HepG2 (cell line): ENCODE measurements around the gene STEAP3. TPM values are rescaled to one million over a fixed set of nuclear protein-coding genes. Genes with fewer than 3 reads are reported as not detected.

ENCODE experiments used
- ATAC-seq: fragments of 200-7000 bp; cut with Tn5 transposase; 3 replicates; pipeline ENCODE4 v1.9.1; 2020; ENCODE audit warnings: mild to moderate bottlenecking, moderate library complexity
- BruUV-seq: library from RNA; stranded (reverse); fragments of 400-500 nt; replicated peaks from 2 replicates; lab custom pipeline; 2021; lab: Mats Ljungman, UMichigan
- CTCF ChIA-PET: fragments of 300-600 bp; formaldehyde crosslinking; extraction: SDS; loops from one replicate; lab custom pipeline; 2021; ENCODE audit warnings: low total read pairs, inconsistent platforms, low intra/inter-chr PET ratio; lab: Yijun Ruan, JAX
- POLR2A ChIA-PET: fragments of 350-600 bp; sonication (Branson Sonifier 250); formaldehyde crosslinking; loops from one replicate; lab custom pipeline; 2020; ENCODE audit warnings: antibody characterized with exemption, inconsistent platforms; lab: Yijun Ruan, JAX
- DNase-seq: peaks from one replicate; pipeline ENCODE4 v3.0.0-alpha.2; 2015; ENCODE audit warnings: low spot score
- FAIRE-seq: peaks from 3 replicates; lab custom pipeline; 2011; peaks lifted over from hg19 to GRCh38; lab: Jason Lieb, UNC
- H2AFZ ChIP-seq: one replicate; pipeline ENCODE4 v1.6.1; 2011; ENCODE audit warnings: low read length, inconsistent platforms
- H3K27ac ChIP-seq: fragments of 300-600 bp; 3 replicates; pipeline ENCODE4 v1.8.0; 2011; ENCODE audit warnings: mixed run types, mild to moderate bottlenecking, mixed read lengths, low read length, inconsistent platforms; ENCODE audit not compliant: insufficient read depth; ENCODE audit errors: extremely low read length
- H3K27me3 ChIP-seq, 2 experiments: fragments of 200-600 bp in 1 of 2; 2 replicates in 1 of 2; 3 replicates in 1 of 2; pipeline versions ENCODE4 v1.6.0 to v1.8.0; 2011; ENCODE audit warnings: low read length in 2 of 2, mild to moderate bottlenecking in 2 of 2, moderate library complexity in 2 of 2, inconsistent platforms in 1 of 2; ENCODE audit not compliant: insufficient read depth in 2 of 2, control insufficient read depth in 1 of 2
- H3K36me3 ChIP-seq, 2 experiments: fragments of 200-600 bp in 1 of 2; replicated peaks in 1 of 2; 2 replicates in 1 of 2; 3 replicates in 1 of 2; pipeline versions ENCODE4 v1.5.1 to v1.8.0; 2011; ENCODE audit warnings: low read length in 2 of 2, inconsistent platforms in 1 of 2; ENCODE audit not compliant: insufficient read depth in 2 of 2, control insufficient read depth in 1 of 2
- H3K4me1 ChIP-seq: 2 replicates; pipeline ENCODE4 v1.5.1; 2012; ENCODE audit warnings: low read length, inconsistent platforms; ENCODE audit not compliant: insufficient read depth
- H3K4me2 ChIP-seq: 2 replicates; pipeline ENCODE4 v1.6.0; 2011; ENCODE audit warnings: low read depth, low read length, inconsistent platforms
- H3K4me3 ChIP-seq, 3 experiments: fragments of 200-600 bp in 1 of 3; sonication (generic), shearing (Covaris generic) in 1 of 3; replicated peaks in 1 of 3; 2 replicates each; pipeline ENCODE4 v1.5.1; 2011 to 2016; ENCODE audit warnings: low read length in 3 of 3, inconsistent platforms in 2 of 3, low read depth in 2 of 3, mild to moderate bottlenecking in 2 of 3, control low read depth in 1 of 3, mixed read lengths in 1 of 3; ENCODE audit not compliant: insufficient read depth in 1 of 3
- H3K79me2 ChIP-seq: one replicate; pipeline ENCODE4 v1.6.1; 2011; ENCODE audit warnings: low read length, inconsistent platforms; ENCODE audit not compliant: insufficient read depth
- H3K9ac ChIP-seq: 2 replicates; pipeline ENCODE4 v1.6.0; 2011; ENCODE audit warnings: mild to moderate bottlenecking, low read depth, low read length, inconsistent platforms; ENCODE audit not compliant: insufficient read depth
- H3K9me3 ChIP-seq: 2 replicates; pipeline ENCODE4 v1.5.1; 2012; ENCODE audit warnings: mild to moderate bottlenecking, low read length
- H4K20me1 ChIP-seq: 2 replicates; pipeline ENCODE4 v1.6.0; 2011; ENCODE audit warnings: inconsistent platforms, mild to moderate bottlenecking, low read length, moderate library complexity; ENCODE audit not compliant: insufficient read depth
- ATF2 ChIP-seq: sonication (generic); formaldehyde crosslinking; IDR thresholded peaks from 2 replicates; pipeline ENCODE4 v1.4.0; 2020; ENCODE audit warnings: missing genetic modification reagents
- ATF4 ChIP-seq, 2 experiments: fragments of 450-650 bp in 1 of 2; sonication (generic) in 1 of 2; formaldehyde crosslinking; IDR thresholded peaks; 2 replicates each; pipeline versions ENCODE4 v1.5.0 to v1.8.0; 2020 to 2022; ENCODE audit warnings: mild to moderate bottlenecking in 1 of 2, missing genetic modification reagents in 1 of 2
- ATF7-NPFF ChIP-seq: sonication (generic); formaldehyde crosslinking; IDR thresholded peaks from 2 replicates; pipeline ENCODE4 v1.8.1; 2023; ENCODE audit warnings: mild to moderate bottlenecking, low read depth, missing genetic modification reagents, moderate library complexity
- BORCS8-MEF2B ChIP-seq: sonication (generic); formaldehyde crosslinking; IDR thresholded peaks from 2 replicates; pipeline ENCODE4 v1.8.0; 2022; ENCODE audit warnings: mild to moderate bottlenecking, missing genetic modification reagents
- E2F2 ChIP-seq: sonication (generic); formaldehyde crosslinking; IDR thresholded peaks from 2 replicates; pipeline ENCODE4 v1.4.0; 2020; ENCODE audit warnings: missing genetic modification reagents, borderline replicate concordance
- FOSL1 ChIP-seq: sonication (generic); formaldehyde crosslinking; IDR thresholded peaks from 2 replicates; pipeline ENCODE4 v1.9.0; 2021; ENCODE audit warnings: missing genetic modification reagents, borderline replicate concordance
- KAT8 ChIP-seq: IDR thresholded peaks from 2 replicates; pipeline ENCODE4 v1.6.1; 2016; ENCODE audit warnings: missing genetic modification reagents, missing compliant biosample characterization
- NFKB2 ChIP-seq: sonication (generic); formaldehyde crosslinking; IDR thresholded peaks from 2 replicates; pipeline ENCODE4 v1.4.0; 2020; ENCODE audit warnings: missing genetic modification reagents, borderline replicate concordance
- NFYB ChIP-seq: sonication (generic); formaldehyde crosslinking; IDR thresholded peaks from 2 replicates; pipeline ENCODE4 v1.4.0; 2020; ENCODE audit warnings: missing genetic modification reagents
- SOX6 ChIP-seq, 2 experiments: fragments of 450-650 bp in 1 of 2; sonication (generic) in 1 of 2; formaldehyde crosslinking in 1 of 2; IDR thresholded peaks; 2 replicates each; pipeline versions ENCODE4 v1.4.0 to v1.6.1; 2017 to 2020; ENCODE audit warnings: antibody characterized with exemption in 1 of 2, mild to moderate bottlenecking in 1 of 2, missing genetic modification reagents in 1 of 2
- SP4 ChIP-seq: sonication (generic); formaldehyde crosslinking; IDR thresholded peaks from 2 replicates; pipeline ENCODE4 v1.8.1; 2023; ENCODE audit warnings: mild to moderate bottlenecking, missing genetic modification reagents
- TFAP4 ChIP-seq: sonication (generic); IDR thresholded peaks from 2 replicates; pipeline ENCODE4 v1.6.1; 2016; ENCODE audit warnings: low read depth, borderline replicate concordance
- ZNF362 ChIP-seq: sonication (generic); formaldehyde crosslinking; IDR thresholded peaks from 2 replicates; pipeline ENCODE4 v1.4.0; 2020; ENCODE audit warnings: missing genetic modification reagents, mild to moderate bottlenecking, borderline replicate concordance
- ZNF580 ChIP-seq: IDR thresholded peaks from 2 replicates; pipeline ENCODE4 v1.6.1; 2016; ENCODE audit warnings: low read depth, borderline replicate concordance
- ZNF766 ChIP-seq: sonication (generic); formaldehyde crosslinking; IDR thresholded peaks from 2 replicates; pipeline ENCODE4 v1.5.0; 2020; ENCODE audit warnings: missing genetic modification reagents, borderline replicate concordance
- WGBS: methylation state at CpG from one replicate; pipeline ENCODE4 v1.1.6; 2017; ENCODE audit warnings: low lambda C conversion rate; 5-methylcytosine and 5-hydroxymethylcytosine counted together
- in situ Hi-C: cut with HindIII; loops from 2 replicates; pipeline ENCODE4 v1.10.0; 2017; ENCODE audit warnings: low pct_unique_long_range_greater_than_20kb; ENCODE audit not compliant: extremely low pct_ligation_motif_present
- intact Hi-C: fragments of 100-400 bp; cut with micrococcal nuclease; formaldehyde crosslinking; loops from one replicate; pipeline ENCODE4 v1.10.0; 2022; ENCODE audit not compliant: unreplicated experiment
- polyA plus RNA-seq, 8 experiments: library from polyadenylated mRNA; depleted of rRNA in 3 of 8; stranded (reverse) in 7 of 8; unstranded in 1 of 8; fragments of >200 nt; fragmentation: Illumina TruSeq in 4 of 8; extraction: Trizol in 4 of 8; gene quantifications; 2 replicates each; pipeline versions ENCODE4 v1.2.1 to v1.2.3, GENCODE V29; 2011 to 2016; ENCODE audit warnings: low read depth in 4 of 8, missing spikeins in 1 of 8, mixed read lengths in 1 of 8; ENCODE audit not compliant: insufficient read depth in 1 of 8
- total RNA-seq, 5 experiments: library from RNA; depleted of rRNA; stranded (reverse); fragments of >200 nt; fragmentation: Illumina TruSeq; extraction: Trizol; gene quantifications; 2 replicates each; pipeline ENCODE4 v1.2.3, GENCODE V29; 2016; ENCODE audit warnings: low read depth in 1 of 5

The STEAP3 gene
- total and polyA plus RNA-seq, 2 of the 13 experiments (the other 11 are each of a cell fraction or from before 2014, with no cell fraction given), result 7.3 to 21.1 TPM

- CTCF ChIA-PET, result interaction anchor here (1.1 to 2.2 kb wide), 2 partner anchors 46 to 73 kb away, joined by 7 to 17 read pairs; no protein-coding TSS in a partner anchor
- no peak overlapping the region for H2AFZ ChIP-seq
- TF ChIP-seq FOSL1 (CRISPR knock-in tag) (no peak), NFYB (CRISPR knock-in tag) (no peak), ATF7-NPFF (0 out of 2 replicates have a peak, but pooled peaks have one; percentile 22), ZNF766 (no peak), SP4 (CRISPR knock-in tag) (peak; percentile 63; the same call in 1 of the 2 replicates), SOX6 (IDR thresholded peaks at IDR 0.05) (no peak), SOX6 (CRISPR knock-in tag; IDR thresholded peaks at IDR 0.05) (peak; percentile 25; the same call in 1 of the 2 replicates), TFAP4 (peak; percentile 40; the same call in 1 of the 2 replicates), ATF2 (CRISPR knock-in tag) (peak; percentile 18; the same call in 1 of the 2 replicates), KAT8 (CRISPR knock-in tag) (0 out of 2 replicates have a peak, but pooled peaks have one; percentile 21), NFKB2 (CRISPR knock-in tag) (peak; percentile 51; the same call in 1 of the 2 replicates), E2F2 (CRISPR knock-in tag) (no peak), ZNF362 (CRISPR knock-in tag) (no peak), ATF4 (CRISPR knock-in tag; IDR thresholded peaks at IDR 0.05) (peak in 1 of 2 experiments; percentile 38; a peak in 1 of 4 replicates), ZNF580 (CRISPR knock-in tag) (0 out of 2 replicates have a peak, but pooled peaks have one; percentile 5), BORCS8-MEF2B (CRISPR knock-in tag) (0 out of 2 replicates have a peak, but pooled peaks have one; percentile 44)
Measured at GRCh38 chr2:119218478-119219064, 5.1 kb upstream of the STEAP3 start.

More at GRCh38 chr2:119218478-119219064, 5.1 kb upstream of the STEAP3 start:
- POLR2A ChIA-PET, result no interaction called here
- Histone ChIP-seq H3K4me3 (peak overlapping the region in 1 of 3 experiments; percentile 17; a peak in 1 of 6 replicates), H3K4me1 (peaks cover 52% of the 10 kb centered on the region), H3K79me2 (no peaks in the 10 kb centered on the region), H3K9ac (no peak overlapping the region), H3K9me3 (no peaks in the 10 kb centered on the region), H3K36me3 (no peaks in the 10 kb centered on the region), H3K4me2 (peak overlapping the region; percentile 26), H3K27ac (no peak overlapping the region), H4K20me1 (no peaks in the 10 kb centered on the region), H3K27me3 (0 out of 5 replicates have a peak, but pooled peaks cover 0 to 4% of the 10 kb centered on the region in 2 experiments)
- 33% methylated on average over 6 of the region's 6 CpGs for WGBS
- no TSS peak for BruUV-seq
- peak; percentile 48 for FAIRE-seq
- intact Hi-C loops (loop anchor here (1.0 kb wide), 2 partner anchors 47 to 73 kb away; no protein-coding TSS in a partner anchor), in situ Hi-C loops (no loop called here)
- peak; percentile 25 for ATAC-seq
- DNase-seq, result peak; percentile 69
